ENCODE data around the gene TMC1.

GRCh38 chr9:72601615-72602014, 80.2 kb downstream of the TMC1 start:
- TF ChIP-seq, protein P1, sequence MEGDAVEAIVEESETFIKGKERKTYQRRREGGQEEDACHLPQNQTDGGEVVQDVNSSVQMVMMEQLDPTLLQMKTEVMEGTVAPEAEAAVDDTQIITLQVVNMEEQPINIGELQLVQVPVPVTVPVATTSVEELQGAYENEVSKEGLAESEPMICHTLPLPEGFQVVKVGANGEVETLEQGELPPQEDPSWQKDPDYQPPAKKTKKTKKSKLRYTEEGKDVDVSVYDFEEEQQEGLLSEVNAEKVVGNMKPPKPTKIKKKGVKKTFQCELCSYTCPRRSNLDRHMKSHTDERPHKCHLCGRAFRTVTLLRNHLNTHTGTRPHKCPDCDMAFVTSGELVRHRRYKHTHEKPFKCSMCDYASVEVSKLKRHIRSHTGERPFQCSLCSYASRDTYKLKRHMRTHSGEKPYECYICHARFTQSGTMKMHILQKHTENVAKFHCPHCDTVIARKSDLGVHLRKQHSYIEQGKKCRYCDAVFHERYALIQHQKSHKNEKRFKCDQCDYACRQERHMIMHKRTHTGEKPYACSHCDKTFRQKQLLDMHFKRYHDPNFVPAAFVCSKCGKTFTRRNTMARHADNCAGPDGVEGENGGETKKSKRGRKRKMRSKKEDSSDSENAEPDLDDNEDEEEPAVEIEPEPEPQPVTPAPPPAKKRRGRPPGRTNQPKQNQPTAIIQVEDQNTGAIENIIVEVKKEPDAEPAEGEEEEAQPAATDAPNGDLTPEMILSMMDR (IDR thresholded peaks at IDR 0.05), result no peak
- no peak for TF ChIP-seq POLR2AphosphoS5 (IDR thresholded peaks at IDR 0.05; ENCODE audit: low read depth, low read length)
- TF ChIP-seq, protein P2, sequence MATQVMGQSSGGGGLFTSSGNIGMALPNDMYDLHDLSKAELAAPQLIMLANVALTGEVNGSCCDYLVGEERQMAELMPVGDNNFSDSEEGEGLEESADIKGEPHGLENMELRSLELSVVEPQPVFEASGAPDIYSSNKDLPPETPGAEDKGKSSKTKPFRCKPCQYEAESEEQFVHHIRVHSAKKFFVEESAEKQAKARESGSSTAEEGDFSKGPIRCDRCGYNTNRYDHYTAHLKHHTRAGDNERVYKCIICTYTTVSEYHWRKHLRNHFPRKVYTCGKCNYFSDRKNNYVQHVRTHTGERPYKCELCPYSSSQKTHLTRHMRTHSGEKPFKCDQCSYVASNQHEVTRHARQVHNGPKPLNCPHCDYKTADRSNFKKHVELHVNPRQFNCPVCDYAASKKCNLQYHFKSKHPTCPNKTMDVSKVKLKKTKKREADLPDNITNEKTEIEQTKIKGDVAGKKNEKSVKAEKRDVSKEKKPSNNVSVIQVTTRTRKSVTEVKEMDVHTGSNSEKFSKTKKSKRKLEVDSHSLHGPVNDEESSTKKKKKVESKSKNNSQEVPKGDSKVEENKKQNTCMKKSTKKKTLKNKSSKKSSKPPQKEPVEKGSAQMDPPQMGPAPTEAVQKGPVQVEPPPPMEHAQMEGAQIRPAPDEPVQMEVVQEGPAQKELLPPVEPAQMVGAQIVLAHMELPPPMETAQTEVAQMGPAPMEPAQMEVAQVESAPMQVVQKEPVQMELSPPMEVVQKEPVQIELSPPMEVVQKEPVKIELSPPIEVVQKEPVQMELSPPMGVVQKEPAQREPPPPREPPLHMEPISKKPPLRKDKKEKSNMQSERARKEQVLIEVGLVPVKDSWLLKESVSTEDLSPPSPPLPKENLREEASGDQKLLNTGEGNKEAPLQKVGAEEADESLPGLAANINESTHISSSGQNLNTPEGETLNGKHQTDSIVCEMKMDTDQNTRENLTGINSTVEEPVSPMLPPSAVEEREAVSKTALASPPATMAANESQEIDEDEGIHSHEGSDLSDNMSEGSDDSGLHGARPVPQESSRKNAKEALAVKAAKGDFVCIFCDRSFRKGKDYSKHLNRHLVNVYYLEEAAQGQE (IDR thresholded peaks at IDR 0.05; ENCODE audit: insufficient read depth in 1 of 2, low read depth in 2 of 2, low read length in 1 of 2), result no peak

Measured in Panc1 (cell line).